Progenitor cell of endocrine pancreas (in vitro differentiated cells): Measurements from ENCODE around the gene OMP. TPM values are rescaled to one million over a fixed set of nuclear protein-coding genes. Genes with fewer than 3 reads are reported as not detected.

Experiments used
- DNase-seq: peaks from one replicate; pipeline ENCODE4 v3.0.0; 2021; ENCODE audit warnings: low spot score; ENCODE audit not compliant: unreplicated experiment
- H3K27ac Mint-ChIP-seq: 2 replicates; pipeline ENCODE4 v1.8.0; 2021; ENCODE audit warnings: mild to moderate bottlenecking, moderate library complexity, mixed read lengths
- H3K27me3 Mint-ChIP-seq: 2 replicates; pipeline ENCODE4 v1.8.0; 2021; ENCODE audit warnings: mixed read lengths
- H3K36me3 Mint-ChIP-seq: 2 replicates; pipeline ENCODE4 v1.8.0; 2022; ENCODE audit warnings: mixed read lengths; ENCODE audit not compliant: insufficient read depth
- H3K4me1 Mint-ChIP-seq: 2 replicates; pipeline ENCODE4 v1.8.0; 2021; ENCODE audit warnings: low read depth, mixed read lengths
- H3K4me3 Mint-ChIP-seq: 2 replicates; pipeline ENCODE4 v1.8.0; 2021; ENCODE audit warnings: low read depth, mild to moderate bottlenecking, moderate library complexity, mixed read lengths
- H3K9me3 Mint-ChIP-seq: 2 replicates; pipeline ENCODE4 v1.8.0; 2021; ENCODE audit warnings: low read depth, mixed read lengths
- total RNA-seq: library from RNA; stranded (reverse); gene quantifications from 2 replicates; pipeline ENCODE4 v1.2.1, GENCODE V29; 2021
- TF ChIP-seq, protein P1 (sequence below): fragments of 200-600 bp; sonication (generic); IDR thresholded peaks from one replicate; pipeline ENCODE4 v1.5.0; 2021; ENCODE audit warnings: antibody characterized with exemption, mild to moderate bottlenecking; ENCODE audit not compliant: unreplicated experiment

OMP gene
- total RNA-seq, 1 donor from 2014 or later, result not detected

DNA sequence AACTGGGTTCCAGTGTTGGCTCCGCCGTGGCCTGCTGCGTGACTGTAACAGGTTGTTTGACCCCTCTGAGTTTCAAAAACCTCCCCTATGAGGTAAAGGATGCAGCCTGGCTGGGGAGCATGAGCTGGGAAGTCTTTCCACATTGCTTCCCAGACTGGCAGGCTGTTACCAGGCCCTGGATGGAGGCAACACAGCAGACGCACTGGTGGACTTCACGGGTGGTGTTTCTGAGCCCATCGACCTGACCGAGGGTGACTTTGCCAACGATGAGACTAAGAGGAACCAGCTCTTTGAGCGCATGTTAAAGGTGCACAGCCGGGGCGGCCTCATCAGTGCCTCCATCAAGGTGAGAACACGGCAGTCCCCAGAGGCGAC, 11.4 kb downstream of the OMP start:
- no peak for DNase-seq
- H3K4me1 Mint-ChIP-seq, result peaks cover 2% of the 10 kb centered on the region
- no peak overlapping the region for H3K4me3 Mint-ChIP-seq
- TF ChIP-seq, protein P1, sequence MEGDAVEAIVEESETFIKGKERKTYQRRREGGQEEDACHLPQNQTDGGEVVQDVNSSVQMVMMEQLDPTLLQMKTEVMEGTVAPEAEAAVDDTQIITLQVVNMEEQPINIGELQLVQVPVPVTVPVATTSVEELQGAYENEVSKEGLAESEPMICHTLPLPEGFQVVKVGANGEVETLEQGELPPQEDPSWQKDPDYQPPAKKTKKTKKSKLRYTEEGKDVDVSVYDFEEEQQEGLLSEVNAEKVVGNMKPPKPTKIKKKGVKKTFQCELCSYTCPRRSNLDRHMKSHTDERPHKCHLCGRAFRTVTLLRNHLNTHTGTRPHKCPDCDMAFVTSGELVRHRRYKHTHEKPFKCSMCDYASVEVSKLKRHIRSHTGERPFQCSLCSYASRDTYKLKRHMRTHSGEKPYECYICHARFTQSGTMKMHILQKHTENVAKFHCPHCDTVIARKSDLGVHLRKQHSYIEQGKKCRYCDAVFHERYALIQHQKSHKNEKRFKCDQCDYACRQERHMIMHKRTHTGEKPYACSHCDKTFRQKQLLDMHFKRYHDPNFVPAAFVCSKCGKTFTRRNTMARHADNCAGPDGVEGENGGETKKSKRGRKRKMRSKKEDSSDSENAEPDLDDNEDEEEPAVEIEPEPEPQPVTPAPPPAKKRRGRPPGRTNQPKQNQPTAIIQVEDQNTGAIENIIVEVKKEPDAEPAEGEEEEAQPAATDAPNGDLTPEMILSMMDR, result no peak
- H3K9me3 Mint-ChIP-seq, result no peaks in the 10 kb centered on the region
- no peaks in the 10 kb centered on the region for H3K36me3 Mint-ChIP-seq
- no peaks in the 10 kb centered on the region for H3K27me3 Mint-ChIP-seq
- no peak overlapping the region for H3K27ac Mint-ChIP-seq

DNA sequence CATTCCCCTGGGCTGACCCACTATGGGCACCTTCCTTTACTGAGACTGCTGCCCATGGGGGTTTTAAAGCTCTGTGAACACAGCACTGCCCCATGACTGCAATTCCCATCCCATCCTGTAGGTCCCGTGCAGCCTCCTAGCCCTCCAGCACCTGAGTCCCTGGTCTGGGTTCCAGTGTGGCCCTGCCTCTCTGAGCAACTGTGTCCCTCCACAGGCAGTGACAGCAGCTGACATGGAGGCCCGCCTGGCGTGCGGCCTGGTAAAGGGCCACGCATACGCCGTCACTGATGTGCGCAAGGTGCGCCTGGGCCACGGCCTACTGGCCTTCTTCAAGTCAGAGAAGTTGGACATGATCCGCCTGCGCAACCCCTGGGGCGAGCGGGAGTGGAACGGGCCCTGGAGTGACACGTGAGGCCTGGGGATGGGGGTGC, 12.6 kb downstream of the OMP start:
- Mint-ChIP-seq H3K27ac (no peak overlapping the region), H3K4me3 (no peak overlapping the region), H3K9me3 (no peaks in the 10 kb centered on the region), H3K36me3 (no peaks in the 10 kb centered on the region), H3K4me1 (peaks cover 2% of the 10 kb centered on the region), H3K27me3 (no peaks in the 10 kb centered on the region)
- no peak for DNase-seq
- TF ChIP-seq, protein P1, result peak; percentile 26

DNA sequence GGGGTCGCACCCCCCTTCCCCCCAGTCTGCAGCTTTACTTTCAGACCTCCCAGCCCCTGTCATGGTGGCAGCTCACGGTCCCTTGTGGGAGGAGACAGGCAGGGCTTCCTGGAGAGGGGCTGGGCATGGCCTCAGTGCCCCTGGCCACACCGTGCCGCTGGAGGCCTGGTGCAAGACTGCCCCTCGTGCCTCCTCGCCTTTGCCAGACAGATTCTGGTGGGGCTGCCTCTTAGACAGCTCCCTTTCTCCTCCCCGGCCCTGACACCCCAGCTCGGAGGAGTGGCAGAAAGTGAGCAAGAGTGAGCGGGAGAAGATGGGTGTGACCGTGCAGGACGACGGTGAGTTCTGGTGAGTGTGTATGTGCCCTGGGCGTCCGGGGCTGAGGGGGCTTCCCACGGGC, 13.3 kb downstream of the OMP start:
- no peak for DNase-seq
- Mint-ChIP-seq H3K4me3 (no peak overlapping the region), H3K27me3 (no peaks in the 10 kb centered on the region)

DNA sequence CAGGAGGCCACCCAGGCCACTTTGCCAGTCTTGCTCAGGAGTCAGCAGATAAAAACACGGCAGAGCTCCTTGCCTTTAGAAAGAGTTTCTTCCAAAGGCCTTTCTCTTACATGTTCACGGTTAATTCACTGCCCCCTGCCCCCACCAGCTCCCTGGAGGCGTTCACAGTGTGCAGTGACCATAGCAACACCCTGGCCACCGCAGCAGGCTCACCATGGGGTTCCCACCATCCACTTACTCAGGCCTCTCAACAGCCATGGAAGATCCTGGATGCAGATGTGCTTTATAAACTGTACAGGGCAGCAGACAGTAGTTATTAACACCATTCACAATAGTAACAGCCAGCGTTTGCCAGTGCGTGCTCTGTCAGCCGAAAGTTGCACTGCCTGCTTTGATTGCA, 14.9 kb downstream of the OMP start:
- Mint-ChIP-seq H3K36me3 (no peaks in the 10 kb centered on the region), H3K4me3 (no peak overlapping the region), H3K9me3 (no peaks in the 10 kb centered on the region), H3K27me3 (no peaks in the 10 kb centered on the region), H3K4me1 (peaks cover 2% of the 10 kb centered on the region), H3K27ac (no peak overlapping the region)
- TF ChIP-seq, protein P1, result no peak
- DNase-seq, result no peak

More for the DNA sequence above, 13.3 kb downstream of the OMP start:
- Mint-ChIP-seq H3K27ac (no peak overlapping the region), H3K4me1 (peaks cover 2% of the 10 kb centered on the region), H3K36me3 (no peaks in the 10 kb centered on the region), H3K9me3 (no peaks in the 10 kb centered on the region)
- TF ChIP-seq, protein P1, result no peak

DNA sequence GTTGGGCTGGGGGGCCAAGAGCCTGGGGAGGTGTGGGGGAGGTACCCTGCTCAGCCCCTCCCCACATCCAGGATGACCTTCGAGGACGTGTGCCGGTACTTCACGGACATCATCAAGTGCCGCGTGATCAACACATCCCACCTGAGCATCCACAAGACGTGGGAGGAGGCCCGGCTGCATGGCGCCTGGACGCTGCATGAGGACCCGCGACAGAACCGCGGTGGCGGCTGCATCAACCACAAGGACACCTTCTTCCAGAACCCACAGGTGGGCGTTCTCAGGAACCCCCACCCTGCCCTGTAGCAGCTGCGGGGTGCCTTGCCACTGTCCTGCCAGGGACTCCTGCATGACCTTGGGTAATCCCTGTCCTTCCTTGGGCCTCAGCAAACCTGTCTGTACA, 15.4 kb downstream of the OMP start:
- no peak for DNase-seq
- H3K9me3 Mint-ChIP-seq, result no peaks in the 10 kb centered on the region
- no peak overlapping the region for H3K4me3 Mint-ChIP-seq
- no peaks in the 10 kb centered on the region for H3K27me3 Mint-ChIP-seq
- peaks cover 2% of the 10 kb centered on the region for H3K4me1 Mint-ChIP-seq
- TF ChIP-seq, protein P1, result no peak
- H3K36me3 Mint-ChIP-seq, result no peaks in the 10 kb centered on the region
- H3K27ac Mint-ChIP-seq, result no peak overlapping the region

DNA sequence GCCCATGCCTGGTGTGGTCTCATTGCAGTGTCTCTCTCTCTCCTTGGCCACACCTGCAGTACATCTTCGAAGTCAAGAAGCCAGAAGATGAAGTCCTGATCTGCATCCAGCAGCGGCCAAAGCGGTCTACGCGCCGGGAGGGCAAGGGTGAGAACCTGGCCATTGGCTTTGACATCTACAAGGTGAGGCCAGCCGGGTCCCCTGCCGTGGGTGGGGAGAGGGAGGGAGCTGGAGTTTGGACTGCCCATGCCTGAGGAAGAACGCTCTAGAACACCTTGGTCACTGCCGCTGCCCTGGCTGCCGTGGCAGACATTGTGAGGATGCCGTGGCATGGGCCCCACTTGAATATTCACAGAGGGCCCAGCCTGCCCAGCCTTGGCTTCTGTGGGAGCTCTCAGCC, 16.3 kb downstream of the OMP start:
- Mint-ChIP-seq H3K4me3 (no peak overlapping the region), H3K4me1 (no peaks in the 10 kb centered on the region), H3K9me3 (no peaks in the 10 kb centered on the region), H3K27ac (no peak overlapping the region), H3K36me3 (no peaks in the 10 kb centered on the region), H3K27me3 (no peaks in the 10 kb centered on the region)
- TF ChIP-seq, protein P1, result no peak
- no peak for DNase-seq
